PC-3 (cell line): ENCODE results near the gene PCBP3. TPM values are rescaled to one million over a fixed set of nuclear protein-coding genes. Genes with fewer than 3 reads are reported as not detected.
A peak's percentile ranks its signal among the peaks of the same experiment; 100 is the strongest.

ENCODE experiments used
- ATAC-seq: fragments of 200-7000 bp; cut with Tn5 transposase; 2 replicates; pipeline ENCODE4 v1.9.1; 2020; ENCODE audit warnings: mild to moderate bottlenecking, moderate library complexity
- BruUV-seq: library from RNA; stranded (reverse); fragments of 400-500 nt; replicated peaks from 2 replicates; lab custom pipeline; 2021; lab: Mats Ljungman, UMichigan
- CTCF ChIA-PET: fragments of 300-600 bp; sonication (Branson Sonifier 250); formaldehyde crosslinking; loops from one replicate; lab custom pipeline; 2022; ENCODE audit warnings: antibody characterized with exemption; lab: Charles Lee
- POLR2A ChIA-PET: fragments of 300-600 bp; sonication (Branson Sonifier 250); formaldehyde crosslinking; loops from one replicate; lab custom pipeline; 2022; ENCODE audit warnings: antibody characterized with exemption; ENCODE audit not compliant: unreplicated experiment; lab: Charles Lee
- DNase-seq: peaks from one replicate; pipeline ENCODE4 v3.0.0-alpha.2; 2015
- H2AFZ ChIP-seq: fragments of 300-600 bp; sonication (generic); 2 replicates; pipeline ENCODE4 v1.6.0; 2016; ENCODE audit warnings: antibody characterized with exemption, low read length
- H3F3A ChIP-seq: fragments of 300-600 bp; sonication (generic); one replicate; pipeline ENCODE4 v1.6.0; 2017; ENCODE audit warnings: antibody characterized with exemption, low read length, control low read depth, mild to moderate bottlenecking; ENCODE audit not compliant: unreplicated experiment
- H3K27ac ChIP-seq: fragments of 300-600 bp; sonication (generic); 2 replicates; pipeline ENCODE4 v1.5.1; 2016; ENCODE audit warnings: mild to moderate bottlenecking, low read length
- H3K27me3 ChIP-seq: fragments of 300-600 bp; sonication (generic); 2 replicates; pipeline ENCODE4 v1.6.1; 2016; ENCODE audit warnings: low read length, mixed read lengths
- H3K36me3 ChIP-seq: fragments of 300-600 bp; sonication (generic); 2 replicates; pipeline ENCODE4 v1.6.1; 2016; ENCODE audit warnings: low read depth, mixed run types, low read length, mixed read lengths
- H3K4me1 ChIP-seq: fragments of 300-600 bp; sonication (generic); 2 replicates; pipeline ENCODE4 v1.5.1; 2016; ENCODE audit warnings: low read length; ENCODE audit not compliant: insufficient read depth
- H3K4me2 ChIP-seq: fragments of 300-600 bp; sonication (generic); 2 replicates; pipeline ENCODE4 v1.6.0; 2016; ENCODE audit warnings: low read length
- H3K4me3 ChIP-seq: fragments of 300-600 bp; sonication (generic); 2 replicates; pipeline ENCODE4 v1.5.1; 2016; ENCODE audit warnings: mild to moderate bottlenecking, low read length, mixed read lengths
- H3K79me2 ChIP-seq: fragments of 300-600 bp; sonication (generic); 2 replicates; pipeline ENCODE4 v1.6.1; 2017; ENCODE audit warnings: low read length, mixed read lengths
- H3K9ac ChIP-seq: fragments of 300-600 bp; sonication (generic); 2 replicates; pipeline ENCODE4 v1.6.0; 2016; ENCODE audit warnings: mild to moderate bottlenecking, low read length
- H3K9me2 ChIP-seq: fragments of 300-600 bp; sonication (generic); replicated peaks from 2 replicates; pipeline ENCODE4 v1.6.1; 2016; ENCODE audit warnings: mixed run types, low read length, mixed read lengths
- H3K9me3 ChIP-seq: fragments of 300-600 bp; sonication (generic); 2 replicates; pipeline ENCODE4 v1.6.1; 2016; ENCODE audit warnings: low read length, mixed read lengths
- H4K20me1 ChIP-seq: fragments of 300-600 bp; sonication (generic); 2 replicates; pipeline ENCODE4 v1.6.1; 2016; ENCODE audit warnings: low read length, mixed read lengths
- CTCF ChIP-seq: fragments of 300-600 bp; sonication (generic); conservative IDR thresholded peaks from 2 replicates; pipeline ENCODE4 v1.5.1; 2017; ENCODE audit warnings: antibody characterized with exemption, low read depth, mild to moderate bottlenecking, low read length
- EZH2 ChIP-seq: fragments of 300-600 bp; sonication (generic); IDR thresholded peaks from one replicate; pipeline ENCODE4 v1.6.1; 2017; ENCODE audit warnings: antibody characterized with exemption, mild to moderate bottlenecking, low read length; ENCODE audit not compliant: unreplicated experiment
- EZH2phosphoT487 ChIP-seq: fragments of 300-600 bp; sonication (generic); IDR thresholded peaks from 2 replicates; pipeline ENCODE4 v1.6.1; 2018; ENCODE audit warnings: mild to moderate bottlenecking, antibody characterized with exemption, low read length, borderline replicate concordance
- intact Hi-C: fragments of 100-400 bp; cut with micrococcal nuclease; formaldehyde crosslinking; loops from 2 replicates; pipeline ENCODE4 v1.9.0; 2023
- total RNA-seq: library from RNA; depleted of rRNA; stranded (reverse); fragments of >200 nt; gene quantifications from 2 replicates; pipeline ENCODE4 v1.2.3, GENCODE V29; 2014

Gene PCBP3
- total RNA-seq, 1 experiment from 2014 or later, result 2.4 TPM

GRCh38 chr21:45816794-45817193 is 173.3 kb downstream of the PCBP3 start:
- no peaks in the 10 kb centered on the region for H3K9me2 ChIP-seq
- no peak for ATAC-seq
- no peaks in the 10 kb centered on the region for H3K36me3 ChIP-seq
- peaks cover 14% of the 10 kb centered on the region for H3F3A ChIP-seq
- H2AFZ ChIP-seq, result no peak overlapping the region
- no peak for DNase-seq
- no peak overlapping the region for H3K27ac ChIP-seq
- no peak overlapping the region for H3K4me3 ChIP-seq
- no peak overlapping the region for H3K9ac ChIP-seq
- TF ChIP-seq EZH2 (no peak), EZH2phosphoT487 (no peak), CTCF (no peak)
- BruUV-seq, result no TSS peak
- H3K9me3 ChIP-seq, result peaks cover 8% of the 10 kb centered on the region
- no peaks in the 10 kb centered on the region for H4K20me1 ChIP-seq
- intact Hi-C loops, result no loop called here
- ChIA-PET CTCF (no interaction called here), POLR2A (no interaction called here)
- no peaks in the 10 kb centered on the region for H3K79me2 ChIP-seq
- no peaks in the 10 kb centered on the region for H3K27me3 ChIP-seq
- H3K4me1 ChIP-seq, result peaks cover 31% of the 10 kb centered on the region
- H3K4me2 ChIP-seq, result no peak overlapping the region

DNA sequence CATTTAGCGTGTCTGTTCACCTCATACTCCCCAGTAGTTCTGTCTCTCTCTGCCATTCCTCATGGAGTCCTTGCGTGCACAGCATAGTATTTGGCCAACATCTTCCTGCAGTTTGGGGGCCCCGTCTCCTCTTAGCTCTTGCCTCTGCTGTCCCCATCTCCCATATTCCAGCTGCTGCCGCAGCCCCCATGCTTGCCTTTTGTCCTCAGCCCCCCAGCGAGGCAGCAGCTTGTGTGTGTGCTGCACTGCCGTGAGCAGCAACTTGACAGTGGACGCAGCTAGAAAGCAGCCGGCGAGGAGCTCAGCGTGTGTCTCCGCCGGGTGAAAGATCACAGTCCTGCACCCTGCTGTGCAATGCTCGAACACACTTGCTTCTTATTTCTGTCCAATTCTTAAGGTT is 173.8 kb downstream of the PCBP3 start:
- no peak for TF ChIP-seq EZH2phosphoT487
- no peak for TF ChIP-seq CTCF
- no peak for TF ChIP-seq EZH2
- POLR2A ChIA-PET, result no interaction called here

GRCh38 chr21:45818276-45818903 is 174.9 kb downstream of the PCBP3 start:
- Histone ChIP-seq H3K9me3 (peaks cover 8% of the 10 kb centered on the region), H3K27me3 (no peaks in the 10 kb centered on the region), H3K4me1 (peaks cover 31% of the 10 kb centered on the region), H3K27ac (peak overlapping the region; percentile 90), H4K20me1 (no peaks in the 10 kb centered on the region), H3K79me2 (no peaks in the 10 kb centered on the region), H3K4me3 (peak overlapping the region; percentile 19; the same call in 1 of the 2 replicates), H2AFZ (0 out of 2 replicates have a peak overlapping the region, but pooled peaks have one; percentile 6), H3K36me3 (no peaks in the 10 kb centered on the region), H3K9ac (peak overlapping the region; percentile 40), H3K9me2 (no peaks in the 10 kb centered on the region), H3F3A (peaks cover 14% of the 10 kb centered on the region), H3K4me2 (peak overlapping the region; percentile 60)
- TF ChIP-seq CTCF (peak; percentile 48), EZH2 (no peak), EZH2phosphoT487 (no peak)
- POLR2A ChIA-PET, result no interaction called here
- BruUV-seq, result no TSS peak
- CTCF ChIA-PET, result interaction anchor here (0.5 to 0.7 kb wide), 3 partner anchors 48 to 342 kb away, joined by 3 to 5 read pairs (median 3); no protein-coding TSS in a partner anchor
- DNase-seq, result peak; percentile 83
- intact Hi-C loops, result loop anchor here (1.0 to 2.0 kb wide), 3 partner anchors 120 to 222 kb away; partner anchors contain the start of gene PCBP3
- ATAC-seq, result peak; percentile 70

More for the DNA sequence above, 173.8 kb downstream of the PCBP3 start:
- intact Hi-C loops, result no loop called here
- no TSS peak for BruUV-seq
- Histone ChIP-seq H4K20me1 (no peaks in the 10 kb centered on the region), H3K4me1 (peaks cover 31% of the 10 kb centered on the region), H3F3A (peaks cover 14% of the 10 kb centered on the region), H3K9me3 (peaks cover 8% of the 10 kb centered on the region), H3K9ac (no peak overlapping the region), H3K4me2 (no peak overlapping the region), H3K79me2 (no peaks in the 10 kb centered on the region), H3K27ac (no peak overlapping the region), H3K27me3 (no peaks in the 10 kb centered on the region), H3K36me3 (no peaks in the 10 kb centered on the region), H2AFZ (no peak overlapping the region), H3K9me2 (no peaks in the 10 kb centered on the region), H3K4me3 (no peak overlapping the region)
- ATAC-seq (no peak), DNase-seq (no peak)
- CTCF ChIA-PET, result no interaction called here
